Sigmoid colon (tissue), 4 donors: Measurements from ENCODE around the gene ZNF284.

ENCODE experiments used
- EP300 ChIP-seq, 4 donors: sonication (generic); formaldehyde crosslinking; IDR thresholded peaks; one replicate each; pipeline ENCODE4 v1.6.1; 2017; ENCODE audit warnings: antibody characterized with exemption in 4 of 4
- TF ChIP-seq, protein P1 (sequence below), 4 experiments: fragments of 450-650 bp in 3 of 4; fragments of 200-600 bp in 1 of 4; IDR thresholded peaks; one replicate each; pipeline ENCODE4 v1.5.1; 2016 to 2019; ENCODE audit warnings: antibody characterized with exemption in 4 of 4, mild to moderate bottlenecking in 3 of 4, moderate library complexity in 2 of 4

DNA sequence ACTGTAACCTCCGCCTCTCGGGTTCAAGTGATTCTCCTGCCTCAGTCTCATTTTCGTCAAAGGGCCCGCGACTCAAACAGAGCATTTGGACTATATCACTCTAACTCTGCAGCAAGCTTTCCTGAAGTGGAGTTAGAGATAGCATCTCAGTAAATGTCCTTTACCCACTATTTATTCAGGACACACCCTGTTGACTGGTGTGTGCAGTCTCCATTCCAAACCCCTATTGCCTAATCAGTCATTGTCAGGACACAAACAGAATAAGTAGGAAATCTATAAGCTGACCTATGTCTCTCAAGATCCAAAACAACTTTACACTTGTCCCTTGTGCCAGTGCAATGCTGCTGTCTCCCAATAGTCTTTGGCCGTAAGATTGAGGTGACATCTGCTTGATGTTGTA is 45.3 kb upstream of the ZNF284 start:
- TF ChIP-seq, protein P1, sequence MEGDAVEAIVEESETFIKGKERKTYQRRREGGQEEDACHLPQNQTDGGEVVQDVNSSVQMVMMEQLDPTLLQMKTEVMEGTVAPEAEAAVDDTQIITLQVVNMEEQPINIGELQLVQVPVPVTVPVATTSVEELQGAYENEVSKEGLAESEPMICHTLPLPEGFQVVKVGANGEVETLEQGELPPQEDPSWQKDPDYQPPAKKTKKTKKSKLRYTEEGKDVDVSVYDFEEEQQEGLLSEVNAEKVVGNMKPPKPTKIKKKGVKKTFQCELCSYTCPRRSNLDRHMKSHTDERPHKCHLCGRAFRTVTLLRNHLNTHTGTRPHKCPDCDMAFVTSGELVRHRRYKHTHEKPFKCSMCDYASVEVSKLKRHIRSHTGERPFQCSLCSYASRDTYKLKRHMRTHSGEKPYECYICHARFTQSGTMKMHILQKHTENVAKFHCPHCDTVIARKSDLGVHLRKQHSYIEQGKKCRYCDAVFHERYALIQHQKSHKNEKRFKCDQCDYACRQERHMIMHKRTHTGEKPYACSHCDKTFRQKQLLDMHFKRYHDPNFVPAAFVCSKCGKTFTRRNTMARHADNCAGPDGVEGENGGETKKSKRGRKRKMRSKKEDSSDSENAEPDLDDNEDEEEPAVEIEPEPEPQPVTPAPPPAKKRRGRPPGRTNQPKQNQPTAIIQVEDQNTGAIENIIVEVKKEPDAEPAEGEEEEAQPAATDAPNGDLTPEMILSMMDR (IDR thresholded peaks at IDR 0.05): no peak
- TF ChIP-seq EP300 (IDR thresholded peaks at IDR 0.05): no peak
